SK-N-SH treated with all-trans-retinoic acid at 6 μM for 48 hours (cell line): Measurements from ENCODE around the gene DOK6.

Experiments used
- ATAC-seq: fragments of 200-7000 bp; cut with Tn5 transposase; 3 replicates; pipeline ENCODE4 v1.9.1; 2020; ENCODE audit warnings: mild to moderate bottlenecking, moderate library complexity
- ARNTL ChIP-seq: fragments of 450-650 bp; formaldehyde crosslinking; IDR thresholded peaks from 2 replicates; pipeline ENCODE4 v1.5.0; 2020; ENCODE audit warnings: low read depth, mild to moderate bottlenecking, moderate library complexity, borderline replicate concordance
- CREB5 ChIP-seq: fragments of 250-450 bp; sonication (Bioruptor Pico); IDR thresholded peaks from 2 replicates; pipeline ENCODE4 v1.5.1; 2020; ENCODE audit warnings: low read depth, mild to moderate bottlenecking, moderate library complexity
- CSRNP3 ChIP-seq: fragments of 250-450 bp; sonication (Bioruptor Pico); IDR thresholded peaks from 2 replicates; pipeline ENCODE4 v1.5.1; 2021; ENCODE audit warnings: mild to moderate bottlenecking, moderate library complexity
- ESRRG ChIP-seq: fragments of 250-450 bp; sonication (Bioruptor Pico); IDR thresholded peaks from 2 replicates; pipeline ENCODE4 v1.6.1; 2021; ENCODE audit warnings: mild to moderate bottlenecking
- GLIS3 ChIP-seq: fragments of 250-450 bp; sonication (Bioruptor Pico); IDR thresholded peaks from 2 replicates; pipeline ENCODE4 v1.5.0; 2020; ENCODE audit warnings: mild to moderate bottlenecking, moderate library complexity
- ISL1 ChIP-seq: fragments of 250-450 bp; sonication (Bioruptor Pico); IDR thresholded peaks from 2 replicates; pipeline ENCODE4 v2.1.2; 2022; ENCODE audit warnings: mild to moderate bottlenecking, moderate library complexity
- OSR1 ChIP-seq: fragments of 250-450 bp; sonication (Bioruptor Pico); IDR thresholded peaks from 2 replicates; pipeline ENCODE4 v1.8.0; 2022; ENCODE audit warnings: moderate library complexity, mild to moderate bottlenecking, inconsistent platforms
- PATZ1 ChIP-seq: fragments of 250-450 bp; sonication (Bioruptor Pico); IDR thresholded peaks from 2 replicates; pipeline ENCODE4 v1.8.0; 2020; ENCODE audit warnings: mild to moderate bottlenecking, moderate library complexity, borderline replicate concordance
- POU6F1 ChIP-seq: fragments of 250-450 bp; sonication (Bioruptor Pico); IDR thresholded peaks from 2 replicates; pipeline ENCODE4 v1.8.0; 2021; ENCODE audit warnings: low read depth, mild to moderate bottlenecking, moderate library complexity, borderline replicate concordance
- PPARA ChIP-seq: fragments of 250-450 bp; sonication (Bioruptor Pico); IDR thresholded peaks from 2 replicates; pipeline ENCODE4 v1.5.0; 2020; ENCODE audit warnings: mild to moderate bottlenecking, borderline replicate concordance
- TCF4 ChIP-seq: fragments of 250-450 bp; sonication (Bioruptor Pico); IDR thresholded peaks from 2 replicates; pipeline ENCODE4 v1.8.0; 2021; ENCODE audit warnings: mild to moderate bottlenecking, moderate library complexity, borderline replicate concordance
- TSHZ2 ChIP-seq: fragments of 250-450 bp; sonication (Bioruptor Pico); IDR thresholded peaks from 2 replicates; pipeline ENCODE4 v1.5.0; 2020; ENCODE audit warnings: mild to moderate bottlenecking, moderate library complexity
- ZFP3 ChIP-seq: fragments of 250-450 bp; sonication (Bioruptor Pico); IDR thresholded peaks from 2 replicates; pipeline ENCODE4 v1.5.0; 2020; ENCODE audit warnings: mild to moderate bottlenecking, moderate library complexity
- ZFP30 ChIP-seq: fragments of 450-650 bp; formaldehyde crosslinking; IDR thresholded peaks from 2 replicates; pipeline ENCODE4 v1.5.0; 2022; ENCODE audit warnings: mild to moderate bottlenecking, moderate library complexity
- ZNF565 ChIP-seq: fragments of 450-650 bp; formaldehyde crosslinking; conservative IDR thresholded peaks from 2 replicates; pipeline ENCODE4 v1.5.0; 2020; ENCODE audit warnings: low read depth, mild to moderate bottlenecking, moderate library complexity
- ZNF70 ChIP-seq: fragments of 450-650 bp; formaldehyde crosslinking; IDR thresholded peaks from 2 replicates; pipeline ENCODE4 v1.5.0; 2020; ENCODE audit warnings: mild to moderate bottlenecking, moderate library complexity
- ZNF8 ChIP-seq: fragments of 450-650 bp; formaldehyde crosslinking; IDR thresholded peaks from 2 replicates; pipeline ENCODE4 v1.5.0; 2020; ENCODE audit warnings: mild to moderate bottlenecking, moderate library complexity

DOK6 gene

GRCh38 chr18:69866212-69866611, 465.5 kb downstream of the DOK6 start:
- TF ChIP-seq CSRNP3 (CRISPR knock-in tag) (no peak), ZNF70 (CRISPR knock-in tag) (no peak), CREB5 (CRISPR knock-in tag) (no peak), ESRRG (CRISPR knock-in tag) (no peak), ZNF565 (CRISPR knock-in tag) (no peak), ARNTL (CRISPR knock-in tag) (no peak), PATZ1 (CRISPR knock-in tag) (no peak), TSHZ2 (CRISPR knock-in tag) (no peak), ZFP30 (CRISPR knock-in tag) (no peak), ZNF8 (CRISPR knock-in tag) (no peak), ISL1 (CRISPR knock-in tag) (no peak)
- no peak for ATAC-seq

GRCh38 chr18:69870736-69871135, 470.0 kb downstream of the DOK6 start:
- ATAC-seq, result no peak
- TF ChIP-seq POU6F1 (CRISPR knock-in tag) (no peak), ARNTL (CRISPR knock-in tag) (no peak)

GRCh38 chr18:69871363-69871762, 470.7 kb downstream of the DOK6 start:
- no peak for TF ChIP-seq ZFP3 (CRISPR knock-in tag)
- TF ChIP-seq TSHZ2 (CRISPR knock-in tag), result no peak
- TF ChIP-seq, all 23 proteins: peak for 0
- no peak for ATAC-seq

- TF ChIP-seq CSRNP3 (CRISPR knock-in tag) (no peak), ZNF565 (CRISPR knock-in tag) (no peak), PPARA (no peak), PATZ1 (CRISPR knock-in tag) (no peak), ZFP3 (CRISPR knock-in tag) (no peak), OSR1 (CRISPR knock-in tag) (no peak), GLIS3 (CRISPR knock-in tag) (no peak), TCF4 (no peak)
- ATAC-seq, result no peak
Measured at GRCh38 chr18:69872661-69873060, 472.0 kb downstream of the DOK6 start.
